ENCODE results near the gene STPG3.

Gene STPG3

GRCh38 chr9:137213160-137214060 is 37.7 kb upstream of the STPG3 start:
- H3K9me3 ChIP-seq (ENCODE audit: insufficient read depth, low read length) = no peaks in the 10 kb centered on the region
- H3K4me3 ChIP-seq (ENCODE audit: insufficient read length, low read depth) = no peak overlapping the region
- H3K9ac ChIP-seq (ENCODE audit: insufficient read length, low read depth) = no peak overlapping the region
- H3K36me3 ChIP-seq (ENCODE audit: insufficient read depth, insufficient read length, low read length) = peaks cover 97% of the 10 kb centered on the region
- TF ChIP-seq ZNF274 (IDR thresholded peaks at IDR 0.05; ENCODE audit: low read depth, low read length) (no peak), YY1 (IDR thresholded peaks at IDR 0.05; ENCODE audit: insufficient read depth, insufficient read length) (no peak), SUZ12 (IDR thresholded peaks at IDR 0.05; ENCODE audit: extremely low read depth, insufficient read depth, insufficient read length) (no peak)
- H3K4me1 ChIP-seq (ENCODE audit: insufficient read depth, insufficient read length) = peaks cover 9% of the 10 kb centered on the region
- no peaks in the 10 kb centered on the region for H3K27me3 ChIP-seq (ENCODE audit: insufficient read depth, insufficient read length)
- no peak for DNase-seq (ENCODE audit: low read depth, low spot score)

GRCh38 chr9:137214620-137215019 is 36.5 kb upstream of the STPG3 start:
- TF ChIP-seq ZNF274 (IDR thresholded peaks at IDR 0.05; ENCODE audit: low read depth, low read length) = no peak
- TF ChIP-seq SUZ12 (IDR thresholded peaks at IDR 0.05; ENCODE audit: extremely low read depth, insufficient read depth, insufficient read length) = no peak
- no peak for TF ChIP-seq YY1 (IDR thresholded peaks at IDR 0.05; ENCODE audit: insufficient read depth, insufficient read length)
- no peaks in the 10 kb centered on the region for H3K9me3 ChIP-seq (ENCODE audit: insufficient read depth, low read length)
- H3K9ac ChIP-seq (ENCODE audit: insufficient read length, low read depth) = no peak overlapping the region
- H3K36me3 ChIP-seq (ENCODE audit: insufficient read depth, insufficient read length, low read length) = peaks cover 94% of the 10 kb centered on the region
- no peaks in the 10 kb centered on the region for H3K27me3 ChIP-seq (ENCODE audit: insufficient read depth, insufficient read length)
- peaks cover 18% of the 10 kb centered on the region for H3K4me1 ChIP-seq (ENCODE audit: insufficient read depth, insufficient read length)
- no peak for DNase-seq (ENCODE audit: low read depth, low spot score)
- no peak overlapping the region for H3K4me3 ChIP-seq (ENCODE audit: insufficient read length, low read depth)

GRCh38 chr9:137215196-137215986 is 35.7 kb upstream of the STPG3 start:
- Histone ChIP-seq H3K4me1 (ENCODE audit: insufficient read depth, insufficient read length) (peaks cover 19% of the 10 kb centered on the region), H3K4me3 (ENCODE audit: insufficient read length, low read depth) (no peak overlapping the region), H3K36me3 (ENCODE audit: insufficient read depth, insufficient read length, low read length) (peaks cover 89% of the 10 kb centered on the region), H3K9me3 (ENCODE audit: insufficient read depth, low read length) (no peaks in the 10 kb centered on the region), H3K9ac (ENCODE audit: insufficient read length, low read depth) (no peak overlapping the region), H3K27me3 (ENCODE audit: insufficient read depth, insufficient read length) (no peaks in the 10 kb centered on the region)
- TF ChIP-seq YY1 (IDR thresholded peaks at IDR 0.05; ENCODE audit: insufficient read depth, insufficient read length) (no peak), ZNF274 (IDR thresholded peaks at IDR 0.05; ENCODE audit: low read depth, low read length) (no peak), SUZ12 (IDR thresholded peaks at IDR 0.05; ENCODE audit: extremely low read depth, insufficient read depth, insufficient read length) (no peak)
- DNase-seq (ENCODE audit: low read depth, low spot score) = no peak

- Histone ChIP-seq H3K36me3 (ENCODE audit: insufficient read depth, insufficient read length, low read length) (peaks cover 82% of the 10 kb centered on the region), H3K9me3 (ENCODE audit: insufficient read depth, low read length) (no peaks in the 10 kb centered on the region), H3K9ac (ENCODE audit: insufficient read length, low read depth) (no peak overlapping the region), H3K4me1 (ENCODE audit: insufficient read depth, insufficient read length) (peaks cover 21% of the 10 kb centered on the region), H3K4me3 (ENCODE audit: insufficient read length, low read depth) (no peak overlapping the region), H3K27me3 (ENCODE audit: insufficient read depth, insufficient read length) (no peaks in the 10 kb centered on the region)
- TF ChIP-seq YY1 (IDR thresholded peaks at IDR 0.05; ENCODE audit: insufficient read depth, insufficient read length) = no peak
- TF ChIP-seq SUZ12 (IDR thresholded peaks at IDR 0.05; ENCODE audit: extremely low read depth, insufficient read depth, insufficient read length) = no peak
- TF ChIP-seq ZNF274 (IDR thresholded peaks at IDR 0.05; ENCODE audit: low read depth, low read length) = no peak
- DNase-seq (ENCODE audit: low read depth, low spot score) = no peak
These were observed 34.7 kb upstream of the STPG3 start for GRCh38 chr9:137216188-137216965.

GRCh38 chr9:137217276-137218211 is 33.5 kb upstream of the STPG3 start:
- no peak for TF ChIP-seq SUZ12 (IDR thresholded peaks at IDR 0.05; ENCODE audit: extremely low read depth, insufficient read depth, insufficient read length)
- TF ChIP-seq ZNF274 (IDR thresholded peaks at IDR 0.05; ENCODE audit: low read depth, low read length) = no peak
- TF ChIP-seq YY1 (IDR thresholded peaks at IDR 0.05; ENCODE audit: insufficient read depth, insufficient read length) = no peak
- peaks cover 7% of the 10 kb centered on the region for H3K27me3 ChIP-seq (ENCODE audit: insufficient read depth, insufficient read length)
- peaks cover 71% of the 10 kb centered on the region for H3K36me3 ChIP-seq (ENCODE audit: insufficient read depth, insufficient read length, low read length)
- no peak for DNase-seq (ENCODE audit: low read depth, low spot score)
- H3K4me1 ChIP-seq (ENCODE audit: insufficient read depth, insufficient read length) = peaks cover 17% of the 10 kb centered on the region
- no peaks in the 10 kb centered on the region for H3K9me3 ChIP-seq (ENCODE audit: insufficient read depth, low read length)
- H3K9ac ChIP-seq (ENCODE audit: insufficient read length, low read depth) = peak overlapping the region; percentile 21
- H3K4me3 ChIP-seq (ENCODE audit: insufficient read length, low read depth) = no peak overlapping the region

- Histone ChIP-seq H3K36me3 (ENCODE audit: insufficient read depth, insufficient read length, low read length) (peaks cover 63% of the 10 kb centered on the region), H3K9ac (ENCODE audit: insufficient read length, low read depth) (no peak overlapping the region), H3K4me3 (ENCODE audit: insufficient read length, low read depth) (no peak overlapping the region)
These were observed 32.8 kb upstream of the STPG3 start for GRCh38 chr9:137218212-137218753.

More at GRCh38 chr9:137218212-137218753, 32.8 kb upstream of the STPG3 start:
- no peaks in the 10 kb centered on the region for H3K9me3 ChIP-seq (ENCODE audit: insufficient read depth, low read length)
- no peak for TF ChIP-seq SUZ12 (IDR thresholded peaks at IDR 0.05; ENCODE audit: extremely low read depth, insufficient read depth, insufficient read length)
- H3K4me1 ChIP-seq (ENCODE audit: insufficient read depth, insufficient read length) = peaks cover 21% of the 10 kb centered on the region
- peaks cover 13% of the 10 kb centered on the region for H3K27me3 ChIP-seq (ENCODE audit: insufficient read depth, insufficient read length)
- DNase-seq (ENCODE audit: low read depth, low spot score) = no peak
